LNCaP clone FGC (cell line): ENCODE results near the gene MFN2.

Source experiments
- DNase-seq: peaks from one replicate; pipeline ENCODE4 v3.0.0-alpha.2; 2011; ENCODE audit warnings: low read depth
- H3K4me3 ChIP-seq: 2 replicates; pipeline ENCODE4 v1.5.1; 2011; ENCODE audit warnings: mild to moderate bottlenecking, low read depth, low read length, control low read depth
- TF ChIP-seq, protein P1 (sequence below): IDR thresholded peaks from 2 replicates; pipeline ENCODE4 v1.5.1; 2012; ENCODE audit warnings: mild to moderate bottlenecking; ENCODE audit not compliant: control insufficient read depth, insufficient read depth; ENCODE audit errors: extremely low read depth

Gene MFN2

GRCh38 chr1:11978301-11978700 lies 1.9 kb upstream of the MFN2 start:
- TF ChIP-seq, protein P1, sequence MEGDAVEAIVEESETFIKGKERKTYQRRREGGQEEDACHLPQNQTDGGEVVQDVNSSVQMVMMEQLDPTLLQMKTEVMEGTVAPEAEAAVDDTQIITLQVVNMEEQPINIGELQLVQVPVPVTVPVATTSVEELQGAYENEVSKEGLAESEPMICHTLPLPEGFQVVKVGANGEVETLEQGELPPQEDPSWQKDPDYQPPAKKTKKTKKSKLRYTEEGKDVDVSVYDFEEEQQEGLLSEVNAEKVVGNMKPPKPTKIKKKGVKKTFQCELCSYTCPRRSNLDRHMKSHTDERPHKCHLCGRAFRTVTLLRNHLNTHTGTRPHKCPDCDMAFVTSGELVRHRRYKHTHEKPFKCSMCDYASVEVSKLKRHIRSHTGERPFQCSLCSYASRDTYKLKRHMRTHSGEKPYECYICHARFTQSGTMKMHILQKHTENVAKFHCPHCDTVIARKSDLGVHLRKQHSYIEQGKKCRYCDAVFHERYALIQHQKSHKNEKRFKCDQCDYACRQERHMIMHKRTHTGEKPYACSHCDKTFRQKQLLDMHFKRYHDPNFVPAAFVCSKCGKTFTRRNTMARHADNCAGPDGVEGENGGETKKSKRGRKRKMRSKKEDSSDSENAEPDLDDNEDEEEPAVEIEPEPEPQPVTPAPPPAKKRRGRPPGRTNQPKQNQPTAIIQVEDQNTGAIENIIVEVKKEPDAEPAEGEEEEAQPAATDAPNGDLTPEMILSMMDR, result no peak
- no peak overlapping the region for H3K4me3 ChIP-seq
- no peak for DNase-seq

- TF ChIP-seq, protein P1, result no peak
- peak overlapping the region; percentile 97 for H3K4me3 ChIP-seq
- DNase-seq, result no peak
These were observed 1.0 kb upstream of the MFN2 start for GRCh38 chr1:11979028-11979850.

DNA sequence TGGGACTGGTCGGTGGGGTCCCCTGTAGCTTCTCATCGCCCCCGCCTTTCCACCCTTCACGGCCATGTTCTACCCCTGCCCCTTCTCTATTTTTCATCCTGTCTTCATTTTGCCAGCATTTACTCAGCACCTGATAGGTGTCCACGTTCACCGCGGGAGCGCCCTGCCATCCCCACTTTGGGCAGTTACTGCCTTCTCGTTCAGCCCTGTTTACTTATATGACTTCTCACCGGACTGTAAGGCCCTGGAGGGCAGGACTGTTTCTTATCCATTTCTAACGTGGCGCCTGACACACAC lies 380 bp downstream of the MFN2 start:
- DNase-seq, result no peak
- TF ChIP-seq, protein P1, result no peak

DNA sequence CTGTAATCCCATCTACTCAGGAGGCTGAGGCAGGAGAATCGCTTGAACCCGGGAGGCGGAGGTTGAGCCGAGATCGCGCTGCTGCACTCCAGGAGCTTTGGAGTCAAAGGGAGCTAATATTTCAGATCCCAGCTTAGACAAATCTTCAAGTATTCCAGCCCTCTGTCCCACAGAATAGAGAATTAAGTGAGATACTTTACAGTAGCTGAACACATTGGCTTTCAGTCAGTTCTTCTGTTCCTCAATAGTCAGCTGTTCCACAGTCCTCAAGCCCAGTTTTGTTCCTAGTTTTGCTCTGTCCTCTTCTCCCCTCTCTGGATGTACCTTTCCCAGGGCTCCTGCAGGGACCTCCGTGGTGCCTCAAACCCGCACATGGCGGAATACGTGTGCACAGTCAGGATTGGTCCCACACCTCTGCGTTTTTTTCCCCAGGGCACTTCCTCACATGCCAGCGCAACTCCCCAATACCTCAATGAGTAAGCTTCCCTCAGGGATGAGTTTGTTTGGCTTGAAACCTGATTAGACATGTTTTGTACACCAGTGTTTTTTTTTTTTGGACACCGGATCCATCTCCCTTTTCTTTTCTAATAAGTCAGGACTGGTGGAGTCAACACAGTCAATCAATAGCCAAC lies 1.2 kb downstream of the MFN2 start:
- no peak for DNase-seq
- peak overlapping the region; percentile 97 for H3K4me3 ChIP-seq
- TF ChIP-seq, protein P1, result no peak

More for the DNA sequence above, 380 bp downstream of the MFN2 start:
- peak overlapping the region; percentile 97 for H3K4me3 ChIP-seq

- no peak for DNase-seq
- no peak overlapping the region for H3K4me3 ChIP-seq
- TF ChIP-seq, protein P1, result peak; percentile 34; the same call in 1 of the 2 replicates
These were observed 1.8 kb downstream of the MFN2 start for GRCh38 chr1:11982010-11982392.

DNA sequence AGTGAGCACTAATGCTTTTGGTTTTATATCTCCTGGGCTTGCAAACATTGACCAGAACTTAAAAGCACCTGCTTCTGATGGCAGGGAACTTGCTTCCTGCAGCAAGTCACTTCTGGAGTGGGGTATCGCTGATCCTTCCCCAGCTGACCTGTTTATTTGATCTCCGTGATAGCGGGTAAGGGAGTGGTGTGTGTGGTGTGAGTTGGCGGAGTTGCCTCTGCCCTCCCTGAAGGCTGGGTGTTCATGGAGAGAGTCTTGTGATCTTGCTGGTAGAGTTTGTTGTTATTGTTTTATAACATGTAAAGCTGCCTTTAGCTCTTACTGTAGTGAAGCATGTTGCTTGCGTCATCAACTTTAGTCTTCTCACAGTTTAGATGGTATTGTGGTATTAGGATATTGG lies 3.9 kb downstream of the MFN2 start:
- TF ChIP-seq, protein P1, result no peak
- no peak overlapping the region for H3K4me3 ChIP-seq
- no peak for DNase-seq
